Mesodermal cell (in vitro differentiated cells): Measurements from ENCODE around the gene RNMT.

ENCODE experiments used
- H3K27ac ChIP-seq: 2 replicates; pipeline ENCODE4 v1.7.0; 2013; ENCODE audit warnings: mild to moderate bottlenecking, low read depth, low read length, moderate library complexity; ENCODE audit not compliant: severe bottlenecking
- H3K36me3 ChIP-seq: 2 replicates; pipeline ENCODE4 v1.7.1; 2013; ENCODE audit warnings: mild to moderate bottlenecking, low read length, moderate library complexity; ENCODE audit not compliant: control insufficient read depth, insufficient read depth
- H3K4me1 ChIP-seq: one replicate; pipeline ENCODE4 v1.7.1; 2013; ENCODE audit warnings: mild to moderate bottlenecking, low read length; ENCODE audit not compliant: insufficient read depth, control insufficient read depth, poor library complexity, severe bottlenecking
- H3K4me3 ChIP-seq: 2 replicates; pipeline ENCODE4 v1.7.0; 2013; ENCODE audit warnings: low read length, control low read depth, mild to moderate bottlenecking; ENCODE audit not compliant: insufficient read depth, poor library complexity, severe bottlenecking; ENCODE audit errors: extremely low read depth
- H3K9me3 ChIP-seq: 2 replicates; pipeline ENCODE4 v1.7.1; 2013; ENCODE audit warnings: mild to moderate bottlenecking, low read length, moderate library complexity; ENCODE audit not compliant: control insufficient read depth
- WGBS, 2 experiments: methylation state at CpG; one replicate each; pipeline ENCODE4 v1.1.5; 2013; ENCODE audit warnings: missing lambda C conversion rate in 2 of 2; ENCODE audit not compliant: insufficient coverage in 2 of 2; 5-methylcytosine and 5-hydroxymethylcytosine counted together

Gene RNMT

DNA sequence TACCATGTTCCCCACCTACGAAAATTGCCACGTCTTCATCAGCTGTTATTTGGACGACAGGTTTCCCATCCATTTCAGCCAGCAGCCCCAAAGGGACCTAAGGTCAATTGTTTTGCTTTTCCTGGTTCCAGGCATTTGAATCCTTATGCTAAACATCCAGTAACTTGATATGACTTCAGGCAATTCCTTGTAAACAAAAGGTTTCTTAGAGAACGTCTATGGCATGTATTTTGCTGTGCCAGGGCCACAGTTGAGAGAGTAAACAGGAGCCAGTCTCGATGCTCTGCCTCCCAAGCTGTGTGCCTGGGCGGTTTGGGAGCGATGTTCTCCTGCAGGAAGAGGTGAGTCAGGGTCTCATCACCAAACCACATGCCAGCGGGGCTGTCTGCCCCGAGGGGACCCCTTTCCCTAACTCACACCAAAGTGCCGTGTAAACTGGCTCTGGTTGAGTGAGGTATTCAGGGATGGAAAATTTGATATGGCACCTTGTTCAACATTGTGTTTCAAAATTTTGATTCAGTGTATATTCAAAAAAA is 84.5 kb downstream of the RNMT start:
- WGBS, 2 experiments = 66 to 80% methylated on average over 7 to 9 of the region's 10 CpGs
- H3K4me3 ChIP-seq = no peak overlapping the region
- no peaks in the 10 kb centered on the region for H3K9me3 ChIP-seq
- no peaks in the 10 kb centered on the region for H3K36me3 ChIP-seq
- H3K27ac ChIP-seq = no peak overlapping the region
- peaks cover 2% of the 10 kb centered on the region for H3K4me1 ChIP-seq

DNA sequence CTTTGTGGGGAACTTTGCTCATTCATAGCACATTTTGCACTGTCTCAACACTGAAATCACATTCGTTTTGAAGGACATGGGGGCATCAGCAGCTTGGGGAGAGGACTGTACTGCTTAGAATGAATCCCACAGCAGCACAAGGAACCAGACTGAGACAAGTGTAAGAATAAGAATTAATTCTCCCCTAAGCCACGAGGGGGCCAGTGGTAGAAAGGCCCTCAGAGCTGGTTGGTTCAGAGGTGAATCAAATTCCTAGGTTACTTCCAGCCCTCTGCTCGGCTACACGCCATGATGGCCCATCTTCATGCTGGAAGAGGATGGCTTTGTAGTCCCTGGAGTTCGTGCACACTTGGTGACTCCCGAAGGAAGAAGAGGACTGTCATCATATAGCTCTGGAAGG is 85.5 kb downstream of the RNMT start:
- no peak overlapping the region for H3K4me3 ChIP-seq
- no peak overlapping the region for H3K27ac ChIP-seq
- H3K9me3 ChIP-seq = no peaks in the 10 kb centered on the region
- 89% methylated on average over 4 of the region's 6 CpGs; no CpG with 5 or more reads in 1 of the 2 experiments for WGBS, 2 experiments
- no peaks in the 10 kb centered on the region for H3K4me1 ChIP-seq
- H3K36me3 ChIP-seq = no peaks in the 10 kb centered on the region

- Histone ChIP-seq H3K4me1 (no peaks in the 10 kb centered on the region), H3K27ac (no peak overlapping the region), H3K36me3 (no peaks in the 10 kb centered on the region), H3K9me3 (no peaks in the 10 kb centered on the region), H3K4me3 (no peak overlapping the region)
- 22 to 27% methylated on average over 4 of the region's 4 CpGs for WGBS, 2 experiments
Observed at GRCh38 chr18:13813271-13813849, 86.9 kb downstream of the RNMT start.
